Measurements from ENCODE around the gene NAV3.

Gene NAV3

GRCh38 chr12:77847060-77847541 is 16.4 kb downstream of the NAV3 start:
- no peak for DNase-seq (ENCODE audit: low read depth, low spot score)
- no peak overlapping the region for H3K4me3 ChIP-seq (ENCODE audit: insufficient read length, low read depth)

GRCh38 chr12:77847680-77848431 is 17.2 kb downstream of the NAV3 start:
- Histone ChIP-seq H3K4me3 (ENCODE audit: insufficient read length, low read depth) (no peak overlapping the region), H3K4me1 (ENCODE audit: insufficient read depth, insufficient read length) (no peaks in the 10 kb centered on the region), H3K9me3 (ENCODE audit: insufficient read depth, low read length) (no peaks in the 10 kb centered on the region), H3K9ac (ENCODE audit: insufficient read length, low read depth) (no peak overlapping the region), H3K36me3 (ENCODE audit: insufficient read depth, insufficient read length, low read length) (no peaks in the 10 kb centered on the region), H3K27me3 (ENCODE audit: insufficient read depth, insufficient read length) (no peaks in the 10 kb centered on the region)
- TF ChIP-seq SUZ12 (IDR thresholded peaks at IDR 0.05; ENCODE audit: extremely low read depth, insufficient read depth, insufficient read length) (no peak), ZNF274 (IDR thresholded peaks at IDR 0.05; ENCODE audit: low read depth, low read length) (no peak), YY1 (IDR thresholded peaks at IDR 0.05; ENCODE audit: insufficient read depth, insufficient read length) (no peak)
- no peak for DNase-seq (ENCODE audit: low read depth, low spot score)

More at GRCh38 chr12:77847060-77847541, 16.4 kb downstream of the NAV3 start:
- Histone ChIP-seq H3K9me3 (ENCODE audit: insufficient read depth, low read length) (no peaks in the 10 kb centered on the region), H3K36me3 (ENCODE audit: insufficient read depth, insufficient read length, low read length) (no peaks in the 10 kb centered on the region), H3K27me3 (ENCODE audit: insufficient read depth, insufficient read length) (no peaks in the 10 kb centered on the region), H3K4me1 (ENCODE audit: insufficient read depth, insufficient read length) (no peaks in the 10 kb centered on the region), H3K9ac (ENCODE audit: insufficient read length, low read depth) (no peak overlapping the region)
- TF ChIP-seq YY1 (IDR thresholded peaks at IDR 0.05; ENCODE audit: insufficient read depth, insufficient read length), result no peak
- TF ChIP-seq SUZ12 (IDR thresholded peaks at IDR 0.05; ENCODE audit: extremely low read depth, insufficient read depth, insufficient read length), result no peak
- no peak for TF ChIP-seq ZNF274 (IDR thresholded peaks at IDR 0.05; ENCODE audit: low read depth, low read length)

- H3K9ac ChIP-seq (ENCODE audit: insufficient read length, low read depth), result no peak overlapping the region
- no peaks in the 10 kb centered on the region for H3K27me3 ChIP-seq (ENCODE audit: insufficient read depth, insufficient read length)
- TF ChIP-seq ZNF274 (IDR thresholded peaks at IDR 0.05; ENCODE audit: low read depth, low read length), result no peak
- no peak for TF ChIP-seq SUZ12 (IDR thresholded peaks at IDR 0.05; ENCODE audit: extremely low read depth, insufficient read depth, insufficient read length)
- no peak for TF ChIP-seq YY1 (IDR thresholded peaks at IDR 0.05; ENCODE audit: insufficient read depth, insufficient read length)
- H3K9me3 ChIP-seq (ENCODE audit: insufficient read depth, low read length), result no peaks in the 10 kb centered on the region
- H3K36me3 ChIP-seq (ENCODE audit: insufficient read depth, insufficient read length, low read length), result no peaks in the 10 kb centered on the region
- H3K4me3 ChIP-seq (ENCODE audit: insufficient read length, low read depth), result no peak overlapping the region
- no peak for DNase-seq (ENCODE audit: low read depth, low spot score)
- no peaks in the 10 kb centered on the region for H3K4me1 ChIP-seq (ENCODE audit: insufficient read depth, insufficient read length)
Observed at GRCh38 chr12:77850129-77850528, 19.4 kb downstream of the NAV3 start.

GRCh38 chr12:77850698-77851097 is 20.0 kb downstream of the NAV3 start:
- no peak overlapping the region for H3K4me3 ChIP-seq (ENCODE audit: insufficient read length, low read depth)
- no peaks in the 10 kb centered on the region for H3K9me3 ChIP-seq (ENCODE audit: insufficient read depth, low read length)
- no peak for DNase-seq (ENCODE audit: low read depth, low spot score)
- no peaks in the 10 kb centered on the region for H3K27me3 ChIP-seq (ENCODE audit: insufficient read depth, insufficient read length)
- no peaks in the 10 kb centered on the region for H3K4me1 ChIP-seq (ENCODE audit: insufficient read depth, insufficient read length)
- H3K9ac ChIP-seq (ENCODE audit: insufficient read length, low read depth), result no peak overlapping the region
- H3K36me3 ChIP-seq (ENCODE audit: insufficient read depth, insufficient read length, low read length), result no peaks in the 10 kb centered on the region
- TF ChIP-seq ZNF274 (IDR thresholded peaks at IDR 0.05; ENCODE audit: low read depth, low read length) (no peak), YY1 (IDR thresholded peaks at IDR 0.05; ENCODE audit: insufficient read depth, insufficient read length) (no peak), SUZ12 (IDR thresholded peaks at IDR 0.05; ENCODE audit: extremely low read depth, insufficient read depth, insufficient read length) (no peak)

- Histone ChIP-seq H3K9me3 (ENCODE audit: insufficient read depth, low read length) (no peaks in the 10 kb centered on the region), H3K27me3 (ENCODE audit: insufficient read depth, insufficient read length) (no peaks in the 10 kb centered on the region), H3K9ac (ENCODE audit: insufficient read length, low read depth) (no peak overlapping the region), H3K36me3 (ENCODE audit: insufficient read depth, insufficient read length, low read length) (no peaks in the 10 kb centered on the region), H3K4me3 (ENCODE audit: insufficient read length, low read depth) (no peak overlapping the region), H3K4me1 (ENCODE audit: insufficient read depth, insufficient read length) (no peaks in the 10 kb centered on the region)
- TF ChIP-seq SUZ12 (IDR thresholded peaks at IDR 0.05; ENCODE audit: extremely low read depth, insufficient read depth, insufficient read length) (no peak), YY1 (IDR thresholded peaks at IDR 0.05; ENCODE audit: insufficient read depth, insufficient read length) (no peak), ZNF274 (IDR thresholded peaks at IDR 0.05; ENCODE audit: low read depth, low read length) (no peak)
- no peak for DNase-seq (ENCODE audit: low read depth, low spot score)
Observed at GRCh38 chr12:77855548-77855947, 24.9 kb downstream of the NAV3 start.

GRCh38 chr12:77861317-77861716 is 30.6 kb downstream of the NAV3 start:
- H3K9me3 ChIP-seq (ENCODE audit: insufficient read depth, low read length), result no peaks in the 10 kb centered on the region
- no peaks in the 10 kb centered on the region for H3K27me3 ChIP-seq (ENCODE audit: insufficient read depth, insufficient read length)
- no peaks in the 10 kb centered on the region for H3K4me1 ChIP-seq (ENCODE audit: insufficient read depth, insufficient read length)
- DNase-seq (ENCODE audit: low read depth, low spot score), result no peak
- H3K4me3 ChIP-seq (ENCODE audit: insufficient read length, low read depth), result no peak overlapping the region
- no peaks in the 10 kb centered on the region for H3K36me3 ChIP-seq (ENCODE audit: insufficient read depth, insufficient read length, low read length)
- TF ChIP-seq ZNF274 (IDR thresholded peaks at IDR 0.05; ENCODE audit: low read depth, low read length) (no peak), SUZ12 (IDR thresholded peaks at IDR 0.05; ENCODE audit: extremely low read depth, insufficient read depth, insufficient read length) (no peak)
- H3K9ac ChIP-seq (ENCODE audit: insufficient read length, low read depth), result no peak overlapping the region

- H3K4me3 ChIP-seq (ENCODE audit: insufficient read length, low read depth), result no peak overlapping the region
- H3K27me3 ChIP-seq (ENCODE audit: insufficient read depth, insufficient read length), result no peaks in the 10 kb centered on the region
- no peak overlapping the region for H3K9ac ChIP-seq (ENCODE audit: insufficient read length, low read depth)
- H3K9me3 ChIP-seq (ENCODE audit: insufficient read depth, low read length), result no peaks in the 10 kb centered on the region
- TF ChIP-seq SUZ12 (IDR thresholded peaks at IDR 0.05; ENCODE audit: extremely low read depth, insufficient read depth, insufficient read length) (no peak), ZNF274 (IDR thresholded peaks at IDR 0.05; ENCODE audit: low read depth, low read length) (no peak), YY1 (IDR thresholded peaks at IDR 0.05; ENCODE audit: insufficient read depth, insufficient read length) (no peak)
- H3K4me1 ChIP-seq (ENCODE audit: insufficient read depth, insufficient read length), result no peaks in the 10 kb centered on the region
- H3K36me3 ChIP-seq (ENCODE audit: insufficient read depth, insufficient read length, low read length), result no peaks in the 10 kb centered on the region
- DNase-seq (ENCODE audit: low read depth, low spot score), result no peak
Observed at GRCh38 chr12:77865178-77865577, 34.5 kb downstream of the NAV3 start.

Data from NT2/D1 (cell line).